Stimulated activated CD4-positive, alpha-beta T cell treated with anti-CD3 and anti-CD28 coated beads, Interleukin-2, amount 100 ng/mL, for 4 hours (primary cell): ENCODE data around the gene DDN.

ENCODE experiments used
- DNase-seq: peaks from one replicate; pipeline ENCODE4 v3.0.0-alpha.2; 2020; ENCODE audit warnings: low read depth

DDN gene

DNA sequence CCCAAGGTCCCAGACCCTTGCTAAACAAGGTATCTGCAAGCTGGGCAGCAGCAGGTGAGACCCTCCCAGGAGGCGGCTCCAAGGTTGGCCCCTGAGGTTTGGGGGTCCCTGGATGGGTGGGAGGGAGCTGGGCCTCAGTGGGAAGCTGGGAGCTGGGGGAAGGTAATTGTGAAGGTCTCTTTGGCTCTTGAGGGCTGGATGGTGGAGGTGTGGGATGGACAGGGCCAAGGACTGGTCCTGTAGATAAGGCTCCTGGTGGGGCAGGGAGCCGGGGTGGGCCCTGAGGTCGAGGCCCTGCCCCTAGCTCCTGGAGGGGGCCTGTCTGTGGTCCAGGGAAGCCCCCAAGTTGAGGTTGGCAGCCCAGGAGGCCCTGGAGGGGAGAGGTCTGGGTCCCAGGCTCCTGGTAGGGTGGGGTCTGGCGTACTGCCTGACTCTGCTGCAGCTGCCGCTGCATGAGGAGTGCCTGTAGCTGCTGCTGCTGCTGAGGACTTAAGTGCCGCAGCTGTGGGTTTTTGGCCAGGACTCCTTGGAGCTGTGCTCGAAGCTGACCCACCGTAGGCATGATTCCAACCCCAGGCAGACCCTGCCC lies 32.5 kb upstream of the DDN start:
- DNase-seq: no peak

DNA sequence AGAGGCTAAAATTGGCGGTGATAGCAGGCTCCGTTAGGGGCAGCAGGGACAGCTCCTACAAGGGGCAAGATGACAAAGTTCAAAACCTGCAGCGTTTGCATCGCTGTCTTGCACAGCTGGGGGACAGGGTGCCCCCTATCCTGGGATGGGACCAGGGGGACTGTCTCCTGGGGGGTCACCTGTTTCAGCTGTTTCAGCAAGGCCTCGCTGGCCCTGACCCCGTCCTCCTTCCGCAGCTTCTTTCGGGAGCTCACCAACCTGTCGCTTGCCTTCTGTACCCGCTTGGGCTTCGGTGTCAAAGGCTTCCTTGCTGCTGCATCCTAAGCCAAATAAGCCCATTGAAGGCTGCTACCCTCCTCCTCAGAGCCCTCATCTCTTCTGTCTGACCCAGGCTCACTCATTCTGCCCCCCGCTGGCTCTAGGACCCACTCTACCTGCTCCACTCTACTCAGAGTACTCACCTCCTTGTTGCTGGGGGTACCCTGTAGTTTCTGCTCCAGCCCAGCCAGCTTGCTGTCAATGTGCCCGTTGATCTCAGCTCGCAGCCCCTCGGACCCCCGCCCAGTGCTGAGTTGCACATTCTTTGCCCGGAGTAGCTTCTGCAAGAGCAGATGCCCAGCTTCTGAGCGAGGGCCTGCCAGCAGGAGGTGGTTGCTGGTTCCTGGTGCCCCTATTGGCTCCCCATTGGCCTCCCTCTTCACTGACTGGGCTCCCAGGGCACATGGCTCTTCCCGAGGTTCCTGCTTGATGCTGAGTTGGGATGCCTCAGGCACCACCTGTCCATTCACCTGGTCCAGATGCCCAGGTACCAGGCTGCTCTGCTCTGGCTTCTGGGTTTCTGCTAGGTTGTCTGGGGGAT lies 31.8 kb upstream of the DDN start:
- DNase-seq: no peak

DNA sequence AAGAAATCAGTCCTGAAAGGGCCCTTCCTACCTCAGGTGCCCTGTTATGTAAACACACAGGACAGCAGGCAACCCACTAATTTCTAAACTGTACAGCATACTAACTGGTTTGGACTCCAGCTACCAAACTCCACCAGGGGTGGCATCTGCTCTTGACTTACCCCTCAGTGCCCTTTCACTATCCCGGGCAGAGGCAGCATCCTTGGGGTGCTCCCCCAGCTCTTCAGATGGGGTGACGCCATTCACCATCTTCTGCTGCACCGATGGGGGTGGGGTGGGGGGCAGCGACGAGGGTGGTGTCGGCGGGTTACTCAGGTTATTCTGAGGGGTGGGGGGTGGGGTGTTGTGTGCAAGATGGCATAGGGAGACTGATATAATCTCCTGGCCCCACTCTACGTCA lies 30.9 kb upstream of the DDN start:
- no peak for DNase-seq

DNA sequence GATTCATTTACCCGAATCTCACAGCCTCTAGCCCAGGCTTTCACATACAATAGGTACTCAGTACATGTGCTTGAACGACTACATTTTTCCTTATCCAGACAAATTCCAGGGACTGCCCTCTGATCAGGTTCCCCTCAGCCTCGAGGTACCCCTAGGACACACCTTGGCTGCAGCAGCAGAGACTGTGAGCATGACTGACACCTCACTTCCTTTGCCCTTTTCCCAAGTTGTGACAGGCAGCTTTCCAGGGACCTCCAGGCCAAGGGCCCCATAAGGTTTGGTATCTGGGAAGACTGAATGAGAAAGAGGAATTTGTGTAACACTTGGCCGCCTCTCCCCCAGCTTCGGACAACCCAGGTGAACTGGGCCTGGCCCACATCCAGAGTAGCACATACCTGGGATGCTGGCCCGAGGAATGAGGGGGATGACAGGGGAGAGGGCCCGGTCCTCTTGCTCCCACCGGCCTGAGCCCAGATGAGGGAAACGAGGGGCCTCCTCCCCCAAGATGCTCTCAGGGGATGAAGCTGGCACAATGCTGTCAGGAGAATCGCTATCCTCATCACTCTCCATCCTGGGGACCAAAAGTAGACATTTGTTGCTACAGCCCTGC lies 29.6 kb upstream of the DDN start:
- no peak for DNase-seq

DNA sequence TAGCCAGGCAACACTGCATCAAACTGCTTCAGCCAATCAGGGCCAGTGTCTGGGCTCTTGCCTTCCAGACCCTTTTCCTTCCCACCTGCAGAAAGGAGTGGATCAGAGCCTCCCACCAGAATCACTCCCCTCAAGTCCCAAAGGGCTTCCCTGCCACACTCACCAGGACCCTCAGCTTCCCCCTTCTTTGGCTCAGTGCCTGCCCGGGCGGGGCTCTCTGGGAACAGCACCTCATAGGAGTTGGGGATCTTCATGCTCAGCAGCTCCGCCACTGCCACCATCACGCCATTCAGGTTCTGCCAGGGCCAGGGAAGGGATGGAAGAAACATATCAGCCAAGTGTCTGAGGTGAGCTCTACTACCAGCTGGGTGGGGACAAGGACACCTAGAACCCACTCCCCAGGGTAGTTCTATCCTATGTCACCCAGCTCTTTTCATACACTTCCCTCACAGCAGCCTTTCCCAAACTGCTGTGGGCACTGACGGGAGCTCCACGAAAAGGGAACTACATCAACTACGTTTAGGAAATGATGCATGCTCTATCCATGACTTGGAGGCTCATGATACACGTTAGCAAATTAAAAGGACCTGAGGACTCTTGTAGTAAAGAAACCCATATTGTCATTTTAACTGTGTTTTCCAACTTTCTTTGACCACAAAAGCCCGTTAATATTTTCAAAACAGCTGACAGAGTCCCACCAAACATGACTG lies 28.8 kb upstream of the DDN start:
- no peak for DNase-seq

DNA sequence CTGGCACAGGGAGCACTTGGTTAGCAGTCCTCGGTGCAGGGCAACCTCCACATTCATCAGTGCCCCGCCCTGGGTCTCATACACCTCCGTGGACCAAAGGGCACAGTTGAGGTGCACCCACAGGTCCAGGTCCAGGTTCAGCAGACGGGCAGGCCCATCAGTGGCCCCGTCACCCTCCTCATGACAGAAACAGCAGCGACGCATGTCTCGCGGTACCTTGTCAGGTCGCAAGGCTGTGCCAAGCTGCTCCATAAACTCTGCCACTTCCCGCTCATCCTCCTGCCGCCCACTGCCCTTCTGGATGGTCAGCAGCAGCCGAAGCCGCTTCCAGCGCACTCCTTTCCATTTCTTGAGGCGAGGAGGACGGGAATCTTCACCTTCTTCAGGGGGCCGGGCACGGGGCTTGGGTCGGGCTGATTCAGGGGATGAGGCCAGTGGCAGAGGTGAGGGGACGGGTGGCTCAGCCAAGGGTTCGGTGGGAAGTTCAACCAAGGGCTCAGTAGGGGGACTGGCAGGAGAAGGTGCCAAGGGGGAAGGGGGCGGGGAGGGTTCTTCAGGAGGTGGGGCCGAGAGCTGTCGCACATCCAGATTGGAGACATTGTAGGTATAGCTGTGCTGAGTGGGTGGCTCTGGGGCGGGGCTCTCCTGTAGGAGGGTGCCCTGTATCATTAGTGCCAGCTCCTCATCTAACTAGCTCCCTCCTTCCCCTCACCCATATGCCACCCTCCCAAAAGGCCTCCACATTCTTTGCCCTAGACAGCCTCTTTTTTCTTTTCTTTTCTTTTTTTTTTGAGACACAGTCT lies 27.7 kb upstream of the DDN start:
- DNase-seq: no peak

DNA sequence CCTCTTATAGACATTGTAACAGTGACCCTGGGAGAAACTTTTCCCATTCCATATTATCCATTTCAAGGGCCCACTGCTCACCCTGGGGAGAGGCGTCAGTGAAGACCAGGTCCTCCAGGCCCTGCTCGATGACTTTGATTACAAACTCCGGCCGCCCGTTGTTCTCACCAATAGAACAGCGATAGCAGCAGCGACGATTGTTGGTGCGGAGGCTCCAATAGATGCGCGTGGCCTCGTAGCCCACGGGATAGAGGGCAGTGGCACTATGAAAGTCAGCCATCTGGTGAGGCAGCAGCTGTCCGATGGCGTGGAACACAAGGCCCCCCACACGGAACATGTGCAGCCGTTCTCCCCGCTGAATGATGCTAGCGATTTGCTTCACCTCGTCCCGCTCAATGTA lies 26.9 kb upstream of the DDN start:
- DNase-seq: no peak

DNA sequence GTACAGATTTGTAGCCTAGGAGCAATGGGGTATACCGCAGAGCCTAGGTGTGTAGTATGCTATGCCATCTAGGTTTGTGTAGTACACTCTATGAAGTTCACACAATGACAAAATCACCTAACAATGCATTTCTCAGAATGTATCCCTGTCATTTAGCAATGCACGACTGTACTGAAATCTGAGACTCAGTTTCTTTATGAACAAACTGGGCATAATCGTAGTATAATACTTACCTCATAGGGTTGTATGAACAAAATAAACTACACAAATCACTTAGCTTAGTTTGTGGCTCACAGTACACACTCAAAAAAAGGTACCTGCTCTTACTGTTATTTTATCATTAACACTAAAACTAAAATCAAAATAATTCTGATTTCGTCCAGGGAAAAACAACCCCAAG lies 26.3 kb upstream of the DDN start:
- no peak for DNase-seq

DNA sequence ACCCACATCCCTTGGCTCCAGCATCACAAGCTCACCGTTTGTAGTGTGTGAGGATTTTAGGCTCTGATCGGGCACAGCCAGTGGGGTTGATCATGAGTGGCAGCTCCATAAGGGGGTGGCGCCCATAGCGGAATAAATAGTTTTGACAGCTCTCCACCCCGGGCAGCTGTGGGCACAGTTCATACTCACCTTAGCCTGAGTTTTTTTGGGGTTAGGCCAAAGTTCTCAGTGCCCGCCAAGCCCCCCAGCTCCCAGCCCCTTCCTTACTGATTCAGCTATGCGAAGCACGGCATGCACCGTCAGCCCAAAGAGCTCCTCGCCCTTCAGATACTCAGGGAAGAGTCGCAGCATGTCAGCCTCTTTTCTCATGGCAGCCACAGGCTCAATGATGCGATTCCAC lies 25.4 kb upstream of the DDN start:
- DNase-seq: no peak

DNA sequence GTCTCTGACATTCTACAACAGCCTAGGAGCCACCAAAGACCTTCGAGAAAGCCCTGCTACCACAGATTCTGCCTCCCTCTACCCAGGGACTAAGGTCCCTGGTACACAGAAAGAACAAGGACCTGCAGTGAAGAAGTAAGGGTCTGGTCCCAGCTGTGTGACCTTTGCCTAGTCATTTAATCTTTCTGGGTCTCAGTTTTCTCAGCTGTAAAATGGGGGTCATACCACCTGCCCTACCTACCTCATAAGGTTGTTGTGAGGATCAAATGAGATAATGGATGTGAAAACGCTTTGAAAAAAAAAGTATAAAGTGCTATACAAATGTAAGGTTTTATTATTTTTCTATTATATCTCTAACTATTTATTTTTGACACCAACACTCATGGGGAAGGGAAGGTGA lies 24.6 kb upstream of the DDN start:
- DNase-seq: no peak

DNA sequence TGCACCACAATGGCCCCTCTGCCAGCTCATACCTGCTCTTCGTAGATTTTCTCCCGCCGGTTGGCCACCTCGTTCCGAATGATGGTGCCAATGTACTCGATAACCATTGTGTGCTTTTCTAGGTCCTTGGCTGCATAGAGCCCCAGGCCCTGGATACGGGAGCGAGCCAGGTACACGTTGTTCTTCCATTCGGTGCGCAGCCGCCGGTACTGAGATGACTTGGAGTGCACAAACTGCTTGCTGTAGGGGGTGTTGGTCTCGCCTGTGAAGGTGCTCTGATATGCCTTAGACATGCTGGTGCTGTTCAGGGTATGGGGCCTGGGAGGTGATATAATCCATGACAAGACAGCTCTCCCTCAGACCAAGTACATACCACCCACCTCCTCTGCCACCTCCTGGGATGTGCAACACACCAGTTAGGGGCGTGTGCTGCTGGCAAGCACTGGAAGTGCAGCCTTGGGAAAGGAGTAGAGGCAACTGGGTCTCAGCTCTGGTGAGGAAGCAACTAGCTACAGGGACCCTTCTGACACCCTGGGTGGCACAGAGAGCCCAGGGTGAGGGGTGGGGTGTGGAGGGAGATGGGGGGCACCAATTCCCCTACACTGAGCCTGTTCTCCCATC lies 23.5 kb upstream of the DDN start:
- DNase-seq: no peak

DNA sequence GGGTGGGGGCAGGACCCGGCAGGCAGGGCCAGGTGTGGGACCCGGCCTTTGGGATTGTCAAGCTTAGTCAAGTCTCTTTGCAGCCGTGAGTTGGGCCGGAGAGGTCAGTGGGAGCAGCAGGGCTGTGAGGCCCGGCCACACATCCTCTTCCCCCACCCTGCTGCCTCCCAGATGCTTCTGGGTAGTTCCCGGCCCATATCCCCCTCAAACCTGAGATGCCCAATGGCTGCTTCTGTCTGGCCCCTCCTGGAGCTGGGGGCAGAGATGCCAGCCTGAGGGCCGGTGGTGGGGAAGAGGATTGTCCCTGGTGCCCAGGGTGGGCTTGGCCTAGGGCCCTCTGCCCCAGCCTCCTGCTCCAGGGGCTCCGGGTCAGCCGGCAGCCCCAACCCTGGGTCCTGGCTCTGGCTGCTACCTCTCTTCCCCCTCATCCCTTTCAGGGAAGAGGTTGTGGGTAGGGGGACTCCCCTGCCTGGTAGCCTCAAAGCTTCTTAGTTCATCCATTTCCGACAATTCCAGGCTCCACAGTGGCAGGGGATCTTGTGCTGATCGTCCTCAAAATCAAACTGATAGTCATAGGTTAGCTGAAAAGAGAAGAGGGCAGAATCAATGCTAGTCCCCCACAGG lies 22.2 kb upstream of the DDN start:
- DNase-seq: no peak

DNA sequence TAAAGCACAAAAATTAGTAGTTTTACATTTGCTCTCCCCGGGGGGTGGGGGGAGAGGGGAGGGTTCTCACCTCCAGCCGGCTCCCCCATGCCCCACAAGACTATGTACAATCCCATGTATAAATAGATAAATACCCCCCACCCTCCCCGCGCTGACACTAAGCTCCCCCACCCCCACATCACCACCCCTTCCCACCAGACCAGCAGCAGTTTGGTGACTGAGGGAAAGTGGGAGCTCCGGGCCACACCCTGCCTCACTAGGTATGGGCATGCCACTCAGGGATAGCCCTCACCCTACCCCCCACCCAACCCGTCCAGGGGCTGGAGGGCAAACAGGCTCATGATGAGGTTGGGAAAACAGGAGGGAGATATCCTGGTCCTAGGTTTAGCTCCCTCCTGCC lies 21.3 kb upstream of the DDN start:
- no peak for DNase-seq

DNA sequence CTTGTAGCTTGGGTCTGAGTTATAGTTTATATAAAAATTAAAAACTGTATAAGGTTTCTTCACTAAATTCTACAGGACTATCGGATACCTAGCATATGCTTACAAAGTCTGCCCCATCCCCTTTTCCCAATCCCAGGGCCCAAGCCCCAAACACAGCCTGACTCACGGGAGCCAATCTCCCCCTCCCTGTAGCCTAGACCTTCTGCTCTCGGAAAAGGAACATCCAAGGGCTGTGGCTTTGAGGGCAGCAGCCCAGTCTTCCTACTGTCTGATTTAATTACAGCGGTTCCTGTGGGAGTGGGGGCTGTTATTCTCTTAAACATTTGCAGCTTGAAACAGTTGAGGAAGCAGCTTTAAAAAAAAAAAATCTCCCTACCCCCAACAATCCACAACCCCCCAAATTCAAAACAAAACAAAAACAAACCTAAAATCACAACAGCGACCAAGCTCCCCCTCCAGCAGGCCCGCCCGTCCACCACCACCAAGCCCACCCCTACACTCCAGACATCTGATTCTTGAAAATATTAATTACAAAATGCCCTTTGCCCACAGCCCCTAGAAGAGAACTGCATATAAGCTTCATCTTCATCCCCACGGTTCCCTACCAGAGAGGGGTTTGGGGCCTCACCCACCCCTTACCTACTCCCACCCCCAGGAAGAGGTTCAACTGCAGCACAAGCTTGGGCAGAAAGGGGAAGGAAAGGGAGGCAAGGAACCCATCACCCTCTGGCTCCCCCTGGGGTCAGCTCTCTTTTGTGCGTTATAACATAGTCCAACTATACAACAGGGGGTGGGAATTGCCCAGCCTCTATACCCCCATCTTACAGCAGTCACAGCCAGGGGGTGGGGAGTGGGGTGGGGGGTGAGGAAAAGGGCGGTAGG lies 20.5 kb upstream of the DDN start:
- no peak for DNase-seq

DNA sequence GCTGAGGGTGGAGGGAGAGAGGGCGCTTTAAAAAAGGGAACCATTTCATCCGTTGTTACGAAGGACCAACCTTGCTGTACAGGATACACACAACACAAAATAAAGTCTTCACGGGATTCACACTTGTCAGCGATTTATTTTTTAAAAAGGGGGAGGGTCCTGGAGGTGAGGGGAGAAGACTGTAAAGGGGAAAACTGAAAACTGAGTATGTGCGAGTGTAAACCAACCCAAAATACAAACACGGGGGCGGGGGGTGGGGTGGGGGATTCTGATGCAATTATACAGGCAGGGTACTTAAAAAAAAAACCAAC lies 19.9 kb upstream of the DDN start:
- no peak for DNase-seq

DNA sequence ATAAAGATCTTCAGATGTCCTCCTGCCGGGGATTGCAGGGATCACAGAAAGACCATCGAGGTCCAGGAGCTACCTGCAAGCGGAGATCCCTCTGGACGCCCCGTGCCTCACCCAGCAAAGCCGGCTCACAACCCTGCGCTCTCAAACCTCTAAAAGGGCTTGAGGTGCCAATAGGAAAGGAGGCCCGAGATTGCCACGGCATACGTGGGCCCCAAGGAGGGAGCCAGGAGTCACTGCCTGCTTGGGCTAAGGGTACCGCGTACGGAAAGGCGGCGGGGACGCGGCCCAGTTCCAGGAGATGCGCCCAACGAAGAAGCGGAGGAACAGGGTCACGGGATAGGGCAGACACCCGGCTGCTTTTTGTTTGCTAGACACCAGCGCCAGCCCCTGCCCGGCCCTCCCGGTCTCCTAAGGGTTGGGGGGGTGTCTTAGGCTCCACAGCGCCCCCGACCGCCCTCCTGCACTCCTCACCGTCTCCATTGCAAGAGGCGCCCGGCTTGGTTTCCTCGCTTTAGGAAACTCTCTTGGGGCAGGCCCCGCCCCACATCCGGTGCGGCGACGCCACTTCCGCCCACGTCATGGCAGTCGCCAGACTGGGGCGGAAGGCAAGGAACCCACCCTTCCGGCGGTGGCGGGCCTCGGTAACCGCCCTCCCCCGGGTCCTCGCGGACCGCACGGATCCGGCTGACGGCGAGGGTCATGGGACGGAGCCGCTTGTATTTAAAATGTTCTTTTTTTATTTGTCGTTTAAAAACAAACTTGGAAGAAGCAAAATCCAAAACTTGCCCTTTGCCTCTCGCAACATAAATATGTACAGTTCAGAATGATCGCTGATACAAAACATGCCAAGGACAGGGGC lies 19.3 kb upstream of the DDN start, which contains the start of gene PRKAG1:
TSS of gene PRKAG1 (minus strand) at position 516 of the 859 bp plus-strand sequence. CDS start at position 480, 36 bp downstream.
- DNase-seq: peak; percentile 94

DNA sequence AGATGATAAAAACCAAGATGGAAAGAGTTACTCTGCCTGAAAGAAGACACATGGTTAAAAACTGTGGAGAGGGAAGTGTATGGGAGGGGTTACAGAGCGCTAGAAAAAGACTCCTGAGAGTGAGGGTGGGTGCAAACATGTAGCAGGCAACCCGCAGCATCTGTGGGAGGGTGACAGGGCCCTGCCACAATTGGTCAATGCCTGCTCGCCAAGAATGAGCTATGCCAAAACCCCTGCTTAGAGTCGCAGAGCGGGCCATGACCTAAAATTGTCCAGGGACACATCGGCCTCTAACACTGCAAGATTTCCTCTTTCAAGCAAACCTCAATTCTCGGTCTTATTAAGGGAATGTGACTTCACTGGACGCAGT lies 18.7 kb upstream of the DDN start:
- DNase-seq: no peak

DNA sequence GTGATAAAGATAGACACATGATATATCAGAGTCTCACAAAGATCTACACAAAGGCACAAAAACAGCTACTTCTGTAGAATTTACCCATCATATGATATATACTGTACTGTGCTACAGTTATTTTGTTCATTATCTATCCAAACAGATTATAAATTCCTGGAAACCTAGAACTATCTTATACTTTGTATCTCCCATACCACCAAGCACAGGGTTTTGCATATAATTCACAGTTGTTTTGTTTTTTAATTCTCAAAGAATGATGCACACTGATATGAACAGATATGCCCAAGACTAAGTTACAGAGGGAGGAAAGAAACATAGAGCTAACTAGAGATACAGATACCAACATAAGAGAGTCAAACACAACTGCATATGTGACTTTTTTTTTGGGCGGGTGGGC lies 16.0 kb upstream of the DDN start:
- DNase-seq: no peak

DNA sequence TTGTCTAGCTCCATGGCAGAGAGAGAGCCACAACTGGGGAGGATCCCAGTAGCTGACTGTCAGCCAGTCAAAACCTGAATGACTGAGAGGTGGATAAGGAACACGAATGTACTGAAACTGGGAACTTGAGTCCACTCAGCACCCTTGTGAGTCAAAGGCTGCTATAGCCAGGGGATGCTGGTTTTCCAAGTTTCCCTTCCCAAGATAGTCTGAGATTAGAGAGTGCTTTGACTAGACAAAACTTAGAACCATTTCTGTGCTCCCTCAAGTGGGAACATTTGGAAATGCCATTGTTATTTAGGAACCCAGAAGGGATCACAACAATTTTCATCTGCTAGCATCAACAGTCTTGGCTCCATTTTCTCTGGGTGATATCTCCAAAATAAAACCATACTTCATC lies 15.4 kb upstream of the DDN start:
- no peak for DNase-seq
